Parathyroid adenoma (tissue), 2 donors: Measurements from ENCODE around the gene GNB1L.

Experiments used
- H2AFZ ChIP-seq: fragments of 300-600 bp; sonication (generic); one replicate; pipeline ENCODE4 v1.7.0; 2017; ENCODE audit warnings: antibody characterized with exemption, mild to moderate bottlenecking
- H3K27ac ChIP-seq: fragments of 300-600 bp; sonication (generic); one replicate; pipeline ENCODE4 v1.7.0; 2017
- H3K27me3 ChIP-seq: fragments of 300-600 bp; sonication (generic); one replicate; pipeline ENCODE4 v1.7.0; 2017; ENCODE audit warnings: low read length; ENCODE audit not compliant: control insufficient read depth, insufficient read depth
- H3K36me3 ChIP-seq: fragments of 300-600 bp; sonication (generic); one replicate; pipeline ENCODE4 v1.7.0; 2017; ENCODE audit warnings: low read length; ENCODE audit not compliant: control insufficient read depth, insufficient read depth
- H3K4me1 ChIP-seq: fragments of 300-600 bp; sonication (generic); one replicate; pipeline ENCODE4 v1.7.0; 2017; ENCODE audit warnings: control low read depth
- H3K4me2 ChIP-seq: fragments of 300-600 bp; sonication (generic); one replicate; pipeline ENCODE4 v1.7.0; 2017; ENCODE audit warnings: low read length
- H3K4me3 ChIP-seq: fragments of 300-600 bp; sonication (generic); one replicate; pipeline ENCODE4 v1.7.0; 2017; ENCODE audit warnings: low read depth, low read length
- H3K79me2 ChIP-seq: fragments of 300-600 bp; sonication (generic); one replicate; pipeline ENCODE4 v1.7.0; 2017; ENCODE audit warnings: control low read depth
- H3K9ac ChIP-seq: fragments of 300-600 bp; sonication (generic); one replicate; pipeline ENCODE4 v1.7.0; 2017; ENCODE audit warnings: mild to moderate bottlenecking
- H3K9me3 ChIP-seq: fragments of 300-600 bp; sonication (generic); one replicate; pipeline ENCODE4 v1.7.0; 2017; ENCODE audit warnings: low read length; ENCODE audit not compliant: control insufficient read depth
- CTCF ChIP-seq: fragments of 300-600 bp; sonication (generic); IDR thresholded peaks from one replicate; pipeline ENCODE4 v1.7.0; 2017; ENCODE audit warnings: antibody characterized with exemption, mild to moderate bottlenecking
- donor health status: primary hyperparathyroidism.

Gene GNB1L

GRCh38 chr22:19743651-19744050 lies 111.0 kb downstream of the GNB1L start:
- Histone ChIP-seq H3K27me3 (no peaks in the 10 kb centered on the region), H2AFZ (no peak overlapping the region), H3K36me3 (no peaks in the 10 kb centered on the region), H3K4me2 (no peak overlapping the region), H3K9me3 (no peaks in the 10 kb centered on the region), H3K79me2 (no peaks in the 10 kb centered on the region), H3K9ac (no peak overlapping the region), H3K4me3 (no peak overlapping the region), H3K27ac (no peak overlapping the region), H3K4me1 (no peaks in the 10 kb centered on the region)
- TF ChIP-seq CTCF: no peak

- no peak overlapping the region for H3K9ac ChIP-seq
These were observed 111.6 kb downstream of the GNB1L start for GRCh38 chr22:19743081-19743480.

GRCh38 chr22:19742160-19743066 lies 112.3 kb downstream of the GNB1L start:
- no peaks in the 10 kb centered on the region for H3K79me2 ChIP-seq
- H3K9me3 ChIP-seq: no peaks in the 10 kb centered on the region
- no peaks in the 10 kb centered on the region for H3K36me3 ChIP-seq
- H3K4me2 ChIP-seq: no peak overlapping the region
- no peak overlapping the region for H2AFZ ChIP-seq
- H3K27ac ChIP-seq: no peak overlapping the region
- no peak for TF ChIP-seq CTCF
- H3K9ac ChIP-seq: no peak overlapping the region
- H3K4me1 ChIP-seq: no peaks in the 10 kb centered on the region
- no peaks in the 10 kb centered on the region for H3K27me3 ChIP-seq
- H3K4me3 ChIP-seq: no peak overlapping the region

More at GRCh38 chr22:19743081-19743480, 111.6 kb downstream of the GNB1L start:
- Histone ChIP-seq H3K36me3 (no peaks in the 10 kb centered on the region), H2AFZ (no peak overlapping the region), H3K9me3 (no peaks in the 10 kb centered on the region), H3K79me2 (no peaks in the 10 kb centered on the region), H3K4me2 (no peak overlapping the region), H3K27me3 (no peaks in the 10 kb centered on the region), H3K4me1 (no peaks in the 10 kb centered on the region), H3K27ac (no peak overlapping the region), H3K4me3 (no peak overlapping the region)
- TF ChIP-seq CTCF: no peak

GRCh38 chr22:19741053-19741452 lies 113.6 kb downstream of the GNB1L start:
- H3K9ac ChIP-seq: no peak overlapping the region
- H3K4me2 ChIP-seq: no peak overlapping the region
- H3K36me3 ChIP-seq: no peaks in the 10 kb centered on the region
- TF ChIP-seq CTCF: no peak
- H3K79me2 ChIP-seq: no peaks in the 10 kb centered on the region
- H3K27ac ChIP-seq: no peak overlapping the region
- no peak overlapping the region for H3K4me3 ChIP-seq
- H3K27me3 ChIP-seq: no peaks in the 10 kb centered on the region
- no peaks in the 10 kb centered on the region for H3K4me1 ChIP-seq
- H2AFZ ChIP-seq: no peak overlapping the region
- no peaks in the 10 kb centered on the region for H3K9me3 ChIP-seq

- Histone ChIP-seq H3K27me3 (no peaks in the 10 kb centered on the region), H3K36me3 (no peaks in the 10 kb centered on the region), H3K9me3 (no peaks in the 10 kb centered on the region), H3K9ac (no peak overlapping the region), H3K4me3 (no peak overlapping the region), H2AFZ (no peak overlapping the region), H3K4me2 (no peak overlapping the region), H3K4me1 (no peaks in the 10 kb centered on the region), H3K79me2 (no peaks in the 10 kb centered on the region), H3K27ac (no peak overlapping the region)
- TF ChIP-seq CTCF: no peak
These were observed 114.1 kb downstream of the GNB1L start for GRCh38 chr22:19740586-19740985.
